NCI-H345 treated with DMSO at 0.1 percent for 48 hours (cell line): Measurements from ENCODE around the gene KRCC1.
A peak's percentile ranks its signal among the peaks of the same experiment; 100 is the strongest.
"Not testable (repeated sequence)": the region's sequence is repeated elsewhere in the genome, so short reads cannot be mapped to it uniquely, and the experiment has no call there.

Source experiments
- DNase-seq: peaks from one replicate; lab custom pipeline; 2025; ENCODE audit not compliant: unreplicated experiment; lab: John Stamatoyannopoulos, UW

Gene KRCC1

DNA sequence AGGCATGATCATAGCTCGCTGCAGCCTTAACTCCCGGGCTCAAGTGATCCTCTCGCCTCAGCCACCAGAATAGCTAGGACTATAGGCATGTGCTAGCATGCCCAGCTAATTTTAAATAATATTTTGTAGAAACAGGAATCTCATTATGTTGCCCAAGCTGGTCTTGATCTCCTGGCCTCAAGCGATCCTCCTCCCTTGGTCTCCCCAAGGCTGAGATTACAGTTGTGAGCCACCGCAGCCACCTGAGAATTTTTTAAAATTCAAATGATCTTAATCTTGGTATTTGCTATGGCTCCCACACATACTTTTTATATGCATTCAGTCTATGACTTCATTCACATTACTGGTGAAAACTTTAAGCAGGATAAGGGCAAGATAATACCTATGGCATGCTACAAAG is 13.1 kb downstream of the KRCC1 start:
- DNase-seq = no peak

DNA sequence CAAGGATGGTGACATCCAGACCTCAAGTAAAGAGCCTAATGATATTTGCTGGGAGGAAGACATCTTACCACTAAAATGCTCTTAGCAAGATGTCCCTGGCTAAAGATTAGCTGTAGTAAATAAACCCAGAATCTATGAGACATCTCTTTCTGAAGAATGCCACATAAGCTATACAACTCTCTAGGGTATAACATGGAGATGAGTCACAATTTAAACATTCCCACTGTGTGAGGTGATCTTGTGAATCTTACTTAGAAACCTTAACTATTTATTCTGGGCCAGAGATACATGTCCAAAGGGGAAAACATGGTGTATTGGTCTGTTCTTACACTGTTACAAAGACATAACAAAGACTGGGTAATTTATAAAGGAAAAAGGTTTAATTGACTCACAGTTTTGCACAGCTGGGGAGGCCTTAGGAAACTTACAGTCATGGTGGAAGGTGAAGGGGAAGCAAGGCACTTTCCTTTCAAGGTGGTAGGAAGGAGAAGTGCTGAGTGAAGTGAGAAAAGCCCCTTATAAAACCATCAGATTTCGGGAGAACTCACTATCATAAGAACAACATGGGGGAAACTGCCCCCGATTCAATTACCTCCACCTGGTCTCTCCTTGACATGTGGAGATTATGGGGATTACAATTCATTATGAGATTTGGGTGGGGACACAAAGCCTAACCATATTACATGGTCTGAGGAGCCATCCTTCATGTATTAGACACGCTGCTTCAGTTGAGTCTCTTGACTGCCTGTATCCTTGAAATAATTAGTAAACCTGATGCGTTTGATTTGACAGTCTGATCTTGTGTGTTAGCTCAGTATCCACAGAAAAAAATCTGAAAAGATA is 17.1 kb downstream of the KRCC1 start:
- DNase-seq = no peak

DNA sequence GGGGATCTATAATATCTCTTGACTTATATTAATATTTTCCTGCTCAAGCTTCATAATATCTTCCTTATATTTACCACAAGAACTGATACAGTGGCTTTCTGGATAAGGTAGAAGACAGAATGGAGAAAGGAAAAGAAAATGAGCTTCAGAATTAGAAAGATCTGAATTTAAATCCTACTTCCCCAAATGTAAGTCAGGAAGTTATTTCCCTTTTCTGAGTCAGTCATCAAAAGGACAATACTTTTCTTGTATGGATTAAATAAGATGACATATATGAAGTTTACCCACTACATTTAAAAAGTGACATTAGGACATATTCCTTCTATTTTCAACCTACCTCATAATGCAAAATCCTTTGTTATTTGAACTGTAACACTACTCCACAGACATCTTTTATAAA is 19.0 kb downstream of the KRCC1 start:
- DNase-seq = no peak

DNA sequence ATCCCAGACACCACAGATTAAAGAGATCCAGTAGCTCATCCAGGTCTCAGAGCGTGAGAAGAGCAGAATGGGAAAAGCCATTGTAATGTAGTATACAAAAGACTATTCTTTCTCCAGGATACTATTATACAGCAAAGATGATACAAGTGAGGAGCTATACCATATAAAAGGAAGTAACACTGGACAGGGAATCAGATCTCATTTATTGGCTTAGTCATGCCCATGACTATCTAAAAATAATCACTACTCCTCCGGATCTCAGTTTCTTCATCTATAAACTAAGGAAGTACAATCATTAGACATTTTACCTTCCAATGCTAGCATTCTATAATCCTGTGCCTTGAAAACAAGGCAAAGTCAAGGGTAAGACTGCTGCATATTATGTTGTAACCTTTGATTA is 19.4 kb downstream of the KRCC1 start:
- no peak for DNase-seq

DNA sequence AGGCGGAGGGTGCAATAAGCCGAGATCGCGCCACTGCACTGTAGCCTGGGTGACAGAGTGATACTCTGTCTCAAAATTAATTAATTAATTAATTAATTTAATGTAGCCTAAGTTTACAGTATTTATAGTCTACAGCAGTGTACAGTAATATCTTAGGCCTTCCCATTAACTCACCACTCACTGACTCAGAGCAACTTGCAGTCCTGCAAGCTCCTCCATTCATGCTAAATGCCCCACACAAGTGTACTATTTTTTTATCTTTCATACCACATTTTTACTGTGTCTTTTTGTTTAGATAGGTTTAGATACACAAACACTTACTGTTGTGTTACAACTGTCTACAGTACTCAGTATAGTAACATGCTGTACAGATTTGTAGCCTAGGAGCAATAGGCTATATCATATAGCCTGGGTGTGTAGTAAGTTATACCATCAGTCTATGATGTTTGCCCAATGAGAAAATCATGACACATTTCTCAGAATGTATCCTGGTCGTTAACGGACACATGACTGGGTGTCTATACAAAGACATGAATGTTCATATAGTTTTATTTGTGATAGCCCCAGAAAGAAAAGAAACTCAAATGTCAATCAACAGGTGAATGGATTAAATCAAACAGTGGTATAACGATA is 23.4 kb downstream of the KRCC1 start:
- DNase-seq = no peak

DNA sequence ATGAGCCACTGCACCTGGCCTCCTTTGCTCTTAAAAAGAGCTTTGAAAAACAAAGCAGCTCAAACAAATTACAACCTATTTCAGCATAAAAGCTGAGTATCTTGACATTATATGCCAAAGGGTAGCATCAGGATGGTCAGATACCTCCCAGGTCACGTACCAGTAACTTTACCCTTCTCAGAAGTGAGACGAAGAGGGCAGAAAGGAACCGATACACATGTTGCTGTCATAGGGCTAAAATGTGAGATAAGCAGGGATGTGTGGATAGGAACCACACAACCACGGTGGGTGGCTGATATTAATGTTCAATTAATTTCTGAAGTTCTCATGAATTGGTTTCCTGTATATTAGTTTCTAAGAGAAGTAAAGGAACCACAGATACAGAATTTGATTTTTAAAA is 26.7 kb downstream of the KRCC1 start:
- no peak for DNase-seq

DNA sequence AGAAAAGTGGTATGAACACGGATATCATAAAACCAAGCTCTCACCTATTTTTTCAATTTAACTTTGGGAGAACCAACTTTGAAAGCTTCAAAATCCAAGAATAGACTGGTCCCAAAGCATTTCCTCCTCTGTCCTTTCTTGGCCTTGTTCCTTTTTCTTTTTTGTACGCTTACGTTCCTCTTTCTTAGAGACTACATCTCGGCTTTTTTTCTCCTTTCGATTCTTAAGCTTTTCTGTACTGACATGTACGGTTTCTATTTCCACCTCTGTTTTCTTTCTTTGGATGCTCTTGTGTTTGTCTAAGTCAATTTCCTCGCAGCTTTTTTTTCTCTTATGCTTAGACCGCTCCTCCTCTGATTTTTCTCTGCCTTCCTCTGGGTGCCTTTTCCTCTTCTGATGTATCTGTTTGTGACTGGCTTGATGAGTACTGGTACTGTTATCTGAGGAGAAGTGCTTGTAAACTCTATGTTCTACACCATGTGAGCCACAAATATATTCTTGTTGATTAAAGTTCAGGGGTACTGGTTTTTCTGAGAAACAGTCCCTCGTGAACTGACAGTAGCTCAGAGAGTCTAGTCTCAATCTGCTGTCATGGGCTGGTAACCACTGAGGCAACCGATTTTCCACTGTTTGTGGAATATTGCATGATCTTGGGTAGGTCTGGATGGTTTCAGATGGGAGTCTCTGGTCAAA is 27.7 kb downstream of the KRCC1 start:
- no peak for DNase-seq

DNA sequence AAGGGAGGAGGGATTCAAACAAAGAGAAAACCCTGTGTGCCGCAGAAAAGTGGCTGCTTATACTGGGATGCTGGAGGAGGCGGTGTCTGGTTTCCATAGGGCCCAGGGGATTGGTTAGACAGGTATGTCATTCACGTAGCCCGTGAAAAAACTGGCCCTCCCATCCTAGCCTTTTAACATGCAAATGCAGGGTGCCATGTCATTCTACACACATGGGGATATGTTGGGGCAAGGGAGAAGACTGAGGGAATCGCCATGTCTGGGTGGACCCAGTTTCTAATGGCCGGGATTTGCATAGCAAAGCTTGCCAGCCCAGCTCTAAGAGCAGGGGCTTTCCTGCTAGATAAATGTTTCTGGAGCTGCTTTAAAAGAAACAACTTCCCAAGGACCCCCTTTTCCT is 31.1 kb downstream of the KRCC1 start:
- no peak for DNase-seq

DNA sequence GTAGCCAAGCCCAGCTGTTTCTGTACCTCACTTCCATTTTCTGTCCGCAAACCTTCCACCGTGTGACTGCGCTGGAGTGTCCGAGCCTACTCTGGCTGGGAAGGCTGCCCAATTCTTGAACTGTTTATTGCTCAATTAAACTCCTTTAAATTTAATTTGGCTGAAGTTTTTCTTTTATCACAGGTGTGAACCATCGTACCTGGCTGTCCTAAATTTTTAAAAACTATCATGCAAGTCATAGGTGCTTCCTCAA is 33.0 kb downstream of the KRCC1 start:
- no peak for DNase-seq

DNA sequence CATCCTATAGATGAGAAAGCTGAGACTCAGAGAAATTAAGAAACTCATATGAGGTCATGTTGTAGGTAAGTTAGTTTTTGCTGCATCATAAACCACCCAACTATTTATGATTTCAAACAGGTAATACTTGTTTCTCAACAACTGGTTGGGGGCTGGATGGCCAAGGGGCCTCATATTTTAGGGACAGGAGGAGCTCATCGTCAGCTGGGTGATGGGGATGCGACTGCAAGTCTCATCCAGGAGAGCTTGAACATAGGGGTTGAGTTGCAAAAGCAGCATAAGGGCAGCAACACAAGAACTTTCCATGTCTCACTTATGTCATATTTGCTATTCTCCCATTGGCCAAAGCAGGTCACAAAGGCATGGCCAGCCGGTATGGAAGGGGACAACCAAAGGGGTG is 35.6 kb downstream of the KRCC1 start:
- DNase-seq = no peak

DNA sequence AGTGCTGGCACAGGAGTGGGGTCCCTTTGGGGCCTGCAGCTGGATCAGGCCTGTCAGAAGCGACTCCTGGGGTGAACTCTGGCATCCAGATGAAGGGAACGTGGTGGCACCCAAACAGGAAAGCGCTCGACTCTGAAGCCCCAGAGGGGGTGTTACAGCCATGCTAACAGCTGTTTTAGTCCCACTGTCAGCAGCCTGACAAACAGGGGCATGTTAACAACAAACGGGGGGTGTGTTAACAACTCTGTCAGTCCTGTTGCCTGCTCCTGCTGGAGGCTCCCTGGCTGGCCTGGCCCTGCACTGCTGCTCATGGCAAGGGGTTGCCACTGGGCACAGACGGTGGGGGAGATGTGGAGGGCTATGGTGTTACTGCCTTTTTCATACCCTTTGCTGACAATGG is 36.7 kb downstream of the KRCC1 start:
- no peak for DNase-seq

DNA sequence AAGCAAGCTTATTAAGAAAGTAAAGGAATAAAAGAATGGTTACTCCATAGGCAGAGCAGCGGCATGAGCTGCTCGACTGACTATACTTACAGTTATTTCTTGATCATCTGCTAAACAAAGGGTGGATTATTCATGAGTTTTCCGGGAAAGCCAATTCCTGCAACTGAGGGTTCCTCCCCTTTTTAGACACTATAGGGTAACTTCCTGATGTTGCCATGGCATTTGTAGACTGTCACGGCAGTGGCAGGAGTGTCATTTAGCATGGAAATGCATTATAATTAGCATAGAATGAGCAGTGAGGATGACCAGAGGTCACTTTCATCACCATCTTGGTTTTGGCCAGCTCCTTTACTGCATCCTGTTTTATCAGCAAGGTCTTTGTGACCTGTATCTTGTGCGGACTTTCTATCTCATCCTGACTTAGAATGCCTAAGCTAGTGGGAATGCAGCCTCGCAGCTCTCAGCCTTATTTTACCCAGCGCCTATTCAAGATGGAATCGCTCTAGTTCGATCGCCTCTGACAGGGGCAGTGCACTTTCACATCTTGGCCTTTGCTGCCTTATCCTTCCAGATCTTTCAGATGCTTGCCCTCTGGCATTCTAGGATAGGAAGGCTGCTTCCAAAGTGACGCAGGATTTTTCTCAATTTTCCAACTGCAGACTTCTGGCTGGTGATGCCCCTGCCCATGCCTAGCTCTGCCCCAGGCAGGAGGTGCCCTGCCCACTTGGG is 37.3 kb downstream of the KRCC1 start:
- DNase-seq = not testable (repeated sequence)

DNA sequence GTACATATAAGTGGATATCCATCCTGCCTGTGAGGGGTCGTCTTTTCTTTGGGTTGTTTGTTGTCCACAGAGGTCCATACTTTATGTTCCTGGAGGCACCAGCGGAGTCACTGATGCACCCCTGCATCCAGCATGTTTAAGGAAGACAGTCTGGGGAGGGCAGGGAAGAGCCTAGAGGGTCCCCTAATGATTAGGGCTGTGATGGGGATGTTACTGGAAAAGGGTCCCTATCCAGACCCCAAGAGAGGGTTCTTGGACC is 37.9 kb downstream of the KRCC1 start:
- DNase-seq = not testable (repeated sequence)

DNA sequence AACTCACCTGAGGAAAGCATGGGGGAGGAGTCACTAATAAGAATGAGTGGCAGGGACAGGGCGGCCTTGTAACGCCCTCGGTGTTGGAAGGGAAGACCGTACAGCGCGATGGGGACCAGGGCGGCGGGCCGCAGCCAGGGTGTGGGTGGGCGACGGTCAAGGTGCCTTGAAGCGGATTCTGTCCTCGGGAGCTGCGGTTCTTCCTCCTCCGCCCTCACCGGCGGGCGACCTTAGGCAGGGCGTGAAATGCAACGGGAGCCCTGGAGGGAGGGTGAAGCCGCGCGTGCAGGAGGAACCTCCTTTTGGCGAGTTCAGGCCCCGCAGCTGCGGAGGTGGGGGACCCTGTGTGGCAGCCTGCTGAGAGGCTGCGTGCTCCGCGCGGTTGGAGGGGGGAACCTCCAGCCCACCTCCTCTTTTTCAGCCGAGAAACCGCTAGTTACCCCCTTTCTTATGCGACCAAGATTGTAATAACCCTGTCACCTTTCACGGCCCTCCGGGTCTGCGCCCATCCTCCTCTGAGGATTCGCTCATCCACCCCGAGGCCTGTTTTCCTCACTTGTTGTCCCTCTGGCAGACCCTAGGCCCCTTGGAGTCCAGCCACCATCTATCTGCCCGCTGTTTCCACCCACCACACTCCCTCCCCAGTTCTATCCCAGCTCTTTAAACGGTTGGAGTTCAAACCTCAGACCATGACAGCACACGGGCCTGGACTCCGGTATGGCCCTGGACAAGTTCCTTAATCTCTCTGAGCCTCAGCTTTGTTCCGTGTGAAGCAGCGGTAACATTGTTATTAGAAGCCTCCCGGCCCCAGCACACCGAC is 38.4 kb downstream of the KRCC1 start:
- peak; percentile 44 for DNase-seq

DNA sequence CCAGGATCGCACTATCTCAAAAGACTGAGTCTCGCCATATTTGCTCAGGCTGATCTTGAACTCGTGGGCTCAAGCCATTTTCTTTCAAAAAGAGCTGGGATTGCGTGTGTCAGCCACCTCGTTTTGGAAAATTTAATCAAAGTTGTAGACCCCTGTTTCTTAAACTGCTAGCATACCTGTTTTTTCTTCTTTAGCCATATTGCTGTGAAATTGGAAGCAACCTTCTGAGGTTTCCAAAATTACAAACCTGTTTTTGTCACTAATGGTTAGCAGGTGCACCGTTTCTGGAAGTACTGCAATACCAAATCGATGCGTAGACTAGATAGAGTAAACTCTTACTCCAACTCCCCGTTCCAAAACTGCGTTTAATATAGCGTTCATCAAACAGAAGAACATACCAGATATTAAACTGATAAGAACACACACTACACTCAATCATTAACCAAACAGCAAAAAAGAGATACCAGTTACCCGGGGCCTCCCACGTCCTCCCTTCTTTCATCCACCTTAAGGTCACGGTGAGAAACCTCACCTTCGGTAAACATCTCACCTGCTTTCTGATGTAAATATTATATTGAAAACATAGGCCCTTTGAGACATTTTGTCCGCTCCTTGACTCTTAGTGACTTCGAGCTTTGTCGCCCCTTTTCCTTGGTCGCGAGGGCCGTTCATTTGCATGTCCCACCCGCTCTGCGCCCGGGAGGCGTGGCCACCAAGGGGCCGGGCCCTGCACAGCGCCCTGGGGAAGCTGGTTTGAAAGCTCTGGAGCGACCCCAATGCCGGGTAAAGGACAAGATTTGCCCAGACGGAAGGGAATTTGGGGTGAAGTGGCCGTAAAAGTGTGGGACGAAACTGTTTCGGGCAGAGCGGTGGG is 39.3 kb downstream of the KRCC1 start, which contains the start of gene RNU2-63P:
Gene RNU2-63P (minus strand): TSS at position 462 of the 874 bp plus-strand sequence.
- DNase-seq = peak; percentile 53

DNA sequence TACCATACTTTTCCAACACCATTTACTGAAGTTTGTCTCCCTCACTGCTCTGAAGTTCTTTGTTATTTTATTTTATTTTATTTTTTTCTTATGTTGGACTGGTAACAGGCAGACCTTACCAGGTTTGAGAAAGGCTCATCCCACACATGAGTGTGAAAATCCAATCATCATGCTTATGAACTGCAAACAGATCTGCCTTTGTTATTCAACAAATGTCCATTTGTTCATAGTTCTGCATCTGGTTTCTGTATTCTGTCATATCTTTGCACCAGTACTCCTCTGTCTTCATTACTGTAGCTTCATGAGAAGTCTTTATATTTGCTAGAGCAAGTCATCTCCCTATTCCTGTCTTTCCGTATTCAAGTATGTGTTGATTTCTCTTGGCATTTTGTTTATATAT is 44.6 kb downstream of the KRCC1 start:
- no peak for DNase-seq

DNA sequence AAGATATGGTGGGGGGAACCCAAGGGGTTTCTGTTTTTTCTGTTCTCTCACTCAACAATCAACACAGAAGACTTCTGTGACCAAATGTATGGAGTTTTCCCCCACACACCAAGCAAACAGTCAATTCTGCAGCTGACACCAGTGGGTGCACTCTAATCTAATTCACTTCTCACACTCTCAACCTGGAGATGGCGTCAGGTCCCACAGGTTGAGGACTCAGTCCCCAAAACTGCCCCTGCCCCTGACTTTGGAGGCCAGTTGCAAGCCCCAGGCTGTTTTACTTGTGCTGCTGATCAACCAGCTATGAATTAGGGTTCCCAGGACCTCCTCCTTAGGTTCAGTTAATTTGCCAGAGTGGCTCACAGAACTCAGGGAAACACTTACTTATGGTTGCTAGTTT is 45.4 kb downstream of the KRCC1 start:
- no peak for DNase-seq

DNA sequence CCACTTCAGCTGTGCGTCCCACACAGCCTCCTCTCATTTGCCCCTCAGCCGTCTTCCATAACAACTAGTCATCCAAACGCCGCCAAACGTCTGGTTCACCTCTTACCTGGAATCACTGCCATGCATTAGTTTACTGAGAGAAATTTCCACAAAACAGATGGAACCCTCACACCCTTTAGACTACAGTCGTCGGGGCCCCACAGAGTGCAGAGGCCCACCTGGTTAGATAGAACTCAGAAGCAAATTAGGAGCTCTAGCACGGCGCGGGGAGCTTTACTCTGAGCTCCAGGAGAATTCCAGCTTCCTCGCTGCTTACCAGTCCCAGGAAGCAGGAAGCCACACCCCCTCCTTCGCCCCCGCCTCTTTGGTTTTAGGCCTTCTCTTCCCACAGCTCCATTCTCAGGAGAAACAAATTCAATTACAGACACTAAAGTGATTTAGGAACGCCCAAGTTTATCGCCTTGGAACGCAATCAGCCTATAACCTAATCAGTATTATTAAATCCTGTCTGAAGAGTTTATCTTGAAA is 48.6 kb downstream of the KRCC1 start:
- DNase-seq = no peak

DNA sequence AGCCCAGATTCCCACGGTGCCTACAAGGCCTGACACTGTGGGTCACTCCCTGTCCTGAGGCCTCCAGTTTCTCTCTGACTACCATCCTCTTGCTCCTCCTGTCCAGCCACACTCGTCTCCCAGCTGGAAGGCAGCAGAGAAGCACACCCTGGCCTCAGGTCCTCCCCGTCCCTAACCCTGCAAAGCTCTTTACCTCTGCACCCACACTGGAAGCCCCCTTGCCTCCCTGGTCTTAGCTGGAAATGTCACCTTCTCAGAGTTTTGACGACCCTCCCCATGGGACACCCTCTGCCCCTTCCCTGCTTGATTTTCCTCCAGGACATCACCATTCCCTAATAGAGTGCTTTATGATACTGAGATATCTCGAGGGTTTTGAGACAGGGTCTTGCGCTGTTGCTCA is 49.8 kb downstream of the KRCC1 start:
- no peak for DNase-seq
